GM21423 (cell line): ENCODE measurements around the gene CDK19.

ENCODE experiments used
- ATAC-seq: cut with Tn5 transposase; IDR thresholded peaks from one replicate; pipeline ENCODE4 v1.9.1; 2021; ENCODE audit warnings: mild to moderate bottlenecking, moderate library complexity; ENCODE audit not compliant: unreplicated experiment

The CDK19 gene

DNA sequence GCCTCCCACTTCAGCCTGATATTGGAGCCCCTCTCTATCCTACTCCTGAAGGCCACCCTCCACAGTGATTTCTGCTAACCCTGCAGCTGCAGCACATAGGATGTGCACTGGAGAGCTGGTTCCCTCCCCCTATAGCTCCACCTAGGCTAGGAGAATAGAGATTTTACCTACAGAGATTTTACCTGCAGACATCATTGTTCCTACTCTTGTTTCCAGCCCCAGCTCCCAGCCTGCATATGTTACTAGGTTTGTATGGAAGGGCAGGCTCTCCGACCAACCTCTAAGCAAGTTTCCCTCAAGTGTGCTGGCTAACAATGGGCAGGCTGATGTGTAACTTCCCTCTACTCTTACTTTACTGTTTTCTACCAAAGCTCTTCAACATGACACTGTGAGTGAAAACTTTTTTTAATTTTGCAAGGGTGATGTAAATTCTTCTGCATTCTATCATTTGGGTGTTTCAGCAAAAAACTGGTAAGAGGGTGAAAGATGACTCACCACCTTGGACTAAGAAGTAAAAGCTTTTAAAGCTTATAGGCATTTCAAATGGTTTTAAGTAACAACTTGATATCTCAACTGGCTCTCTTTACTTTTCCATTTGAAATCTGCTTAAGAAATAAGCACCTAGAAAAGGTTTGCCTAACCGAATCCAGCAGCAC, 106.8 kb downstream of the CDK19 start:
- ATAC-seq = no peak

DNA sequence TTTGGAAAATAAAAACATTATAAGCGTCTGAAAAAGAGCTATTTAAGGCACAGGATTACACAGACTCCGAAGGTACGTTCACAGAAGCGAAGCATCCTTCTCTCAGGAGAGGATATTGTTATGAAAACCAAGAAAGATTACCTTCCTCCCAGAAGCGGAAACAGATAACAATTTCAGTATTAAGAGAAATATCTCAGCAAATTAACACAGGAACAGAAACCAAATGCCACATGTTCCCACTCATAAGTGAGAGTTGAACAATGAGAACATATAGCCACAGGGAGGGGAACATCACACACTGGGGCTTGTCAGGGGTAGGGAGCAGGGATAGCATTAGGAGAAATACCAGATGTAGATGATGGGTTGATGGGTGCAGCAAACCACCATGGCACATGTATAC, 109.7 kb downstream of the CDK19 start:
- ATAC-seq = no peak

DNA sequence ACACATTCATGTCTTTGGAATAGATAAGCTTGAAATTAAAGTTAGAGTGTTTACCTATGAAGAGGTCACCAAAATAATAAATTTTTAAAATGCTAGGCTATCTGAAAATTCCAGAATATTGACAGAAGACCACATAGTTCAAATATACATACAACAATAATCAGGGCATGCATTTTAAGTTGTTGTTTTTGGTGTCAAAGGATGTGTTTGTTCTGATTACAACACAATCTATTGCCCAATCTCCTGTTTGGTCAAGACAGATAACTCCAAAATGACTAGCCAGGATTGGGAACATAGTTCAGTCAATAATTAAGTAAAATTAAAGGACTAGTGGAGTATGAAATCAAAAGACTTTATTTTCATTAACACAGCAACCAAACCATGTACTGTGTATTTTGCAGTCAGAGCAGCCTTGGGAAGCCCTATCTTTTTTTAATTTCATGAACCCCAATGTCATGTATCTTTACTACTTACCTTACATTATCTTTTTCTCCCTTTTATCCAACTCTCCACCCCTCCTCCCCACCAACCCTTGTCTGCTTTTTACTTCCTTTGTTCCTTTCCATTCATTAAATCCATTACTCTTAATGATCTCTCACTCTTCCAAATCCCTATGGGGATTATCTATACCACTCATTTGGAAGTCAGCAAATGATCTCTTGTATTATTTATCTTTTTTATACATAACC, 111.2 kb downstream of the CDK19 start:
- no peak for ATAC-seq

DNA sequence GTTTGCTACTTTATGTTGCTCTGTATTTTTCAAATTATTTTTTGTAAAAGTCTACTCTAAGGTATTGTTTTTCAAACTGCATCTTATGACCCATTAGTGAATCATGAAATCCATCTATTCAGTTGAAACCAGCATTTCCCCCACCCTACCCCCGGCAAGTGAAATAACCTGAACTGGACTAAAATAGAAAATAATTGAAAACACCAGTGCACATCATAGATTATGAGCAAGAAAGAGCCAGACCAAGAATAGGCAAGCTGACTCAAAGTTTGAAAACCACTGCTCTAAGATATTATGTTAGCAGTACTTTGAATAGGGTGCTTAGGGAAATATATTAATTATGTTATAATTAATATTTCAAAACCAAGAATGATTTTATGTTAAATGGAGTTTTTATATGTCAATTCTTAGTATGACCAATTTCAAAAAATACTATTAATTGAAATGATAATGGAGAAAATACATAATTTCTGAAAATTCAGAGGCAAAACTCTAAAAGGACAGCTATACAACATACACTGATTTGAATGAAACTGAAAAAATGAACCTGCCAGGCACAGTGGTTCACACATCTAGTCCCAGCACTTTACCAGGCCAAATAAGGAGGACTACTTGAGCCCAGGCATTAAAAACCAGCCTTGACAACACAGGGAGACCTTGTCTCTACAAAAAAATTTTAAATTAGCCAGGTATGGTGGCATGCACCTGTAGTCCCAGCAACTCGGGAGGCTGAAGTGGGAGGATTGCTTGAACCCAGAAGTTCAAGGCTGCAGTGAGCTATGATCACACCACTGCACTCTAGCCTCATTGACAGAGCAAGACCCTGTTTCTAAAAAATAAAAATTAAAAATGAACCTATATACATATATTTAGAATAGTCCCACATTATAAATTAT, 112.0 kb downstream of the CDK19 start:
- ATAC-seq = no peak

DNA sequence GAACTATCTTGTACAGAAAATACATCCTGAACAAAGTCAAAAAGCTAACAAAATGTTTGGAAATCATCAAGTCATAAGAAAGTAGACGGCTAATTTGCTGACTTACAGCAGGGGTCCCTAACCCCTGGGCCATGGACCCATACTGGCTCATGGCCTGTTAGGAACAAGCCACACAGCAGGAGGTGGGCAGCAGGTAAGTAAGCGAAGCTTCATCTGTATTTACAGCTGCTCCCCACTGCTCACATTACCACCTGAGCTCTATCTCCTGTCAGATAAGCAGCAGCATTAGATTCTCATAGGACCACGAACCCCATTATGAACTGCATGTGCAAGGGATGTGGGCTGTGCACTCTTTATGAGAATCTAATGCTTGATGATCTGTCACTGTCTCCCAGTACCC, 115.5 kb downstream of the CDK19 start:
- no peak for ATAC-seq

DNA sequence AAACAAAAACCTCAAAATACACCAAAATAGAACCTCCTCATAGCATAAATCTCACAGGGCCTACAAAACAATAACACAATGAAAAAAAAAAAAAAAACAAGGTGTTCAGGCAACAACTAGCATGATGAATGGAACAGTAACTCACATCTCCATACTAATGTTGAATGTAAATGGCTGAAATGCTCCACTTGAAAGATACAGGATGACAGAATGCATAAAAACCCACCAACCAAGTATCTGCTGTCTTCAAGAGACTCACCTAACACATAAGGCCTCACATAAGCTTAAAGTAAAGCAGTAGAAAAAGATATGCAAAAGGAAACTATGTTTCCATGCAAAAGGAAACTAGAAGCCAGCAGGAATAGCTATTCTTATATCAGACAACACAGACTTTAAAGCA, 121.3 kb downstream of the CDK19 start:
- ATAC-seq = no peak

DNA sequence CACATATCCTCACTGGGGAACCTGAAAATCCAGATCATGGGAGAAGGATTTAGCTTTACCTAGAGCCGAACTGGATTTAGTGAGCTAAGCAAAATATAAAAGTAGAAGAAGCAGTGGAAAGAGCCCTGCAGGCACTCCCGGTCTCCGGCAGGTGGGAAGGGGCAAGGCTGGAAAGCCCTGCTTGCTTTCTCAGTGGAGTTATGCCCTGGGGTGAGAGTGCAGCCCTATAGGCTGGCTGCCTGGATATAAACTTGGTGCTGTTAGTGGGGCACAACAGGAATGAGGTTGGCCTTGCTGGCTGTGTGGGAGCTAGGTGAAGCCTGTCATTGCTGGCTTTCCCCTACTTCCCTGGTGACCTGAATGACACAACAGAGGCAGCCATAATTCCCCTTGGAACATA, 122.0 kb downstream of the CDK19 start:
- no peak for ATAC-seq

DNA sequence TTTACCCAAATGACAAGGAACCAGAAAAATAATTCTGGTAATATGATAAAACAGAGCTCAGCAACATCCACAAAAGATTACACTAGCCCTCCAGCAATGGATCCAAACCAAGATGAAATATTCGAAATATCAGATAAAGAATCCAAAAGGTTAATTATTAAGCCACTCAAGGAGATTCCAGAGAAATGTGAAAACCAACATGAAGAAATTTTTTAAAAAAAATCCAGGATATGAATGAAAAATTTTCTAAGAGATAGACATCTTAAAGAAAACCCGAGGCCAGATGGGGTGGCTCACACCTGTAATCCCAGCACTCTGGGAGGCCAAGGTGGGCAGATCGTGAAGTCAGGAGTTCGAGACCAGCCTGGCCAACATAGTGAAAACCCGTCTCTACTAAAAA, 124.4 kb downstream of the CDK19 start:
- ATAC-seq = no peak

DNA sequence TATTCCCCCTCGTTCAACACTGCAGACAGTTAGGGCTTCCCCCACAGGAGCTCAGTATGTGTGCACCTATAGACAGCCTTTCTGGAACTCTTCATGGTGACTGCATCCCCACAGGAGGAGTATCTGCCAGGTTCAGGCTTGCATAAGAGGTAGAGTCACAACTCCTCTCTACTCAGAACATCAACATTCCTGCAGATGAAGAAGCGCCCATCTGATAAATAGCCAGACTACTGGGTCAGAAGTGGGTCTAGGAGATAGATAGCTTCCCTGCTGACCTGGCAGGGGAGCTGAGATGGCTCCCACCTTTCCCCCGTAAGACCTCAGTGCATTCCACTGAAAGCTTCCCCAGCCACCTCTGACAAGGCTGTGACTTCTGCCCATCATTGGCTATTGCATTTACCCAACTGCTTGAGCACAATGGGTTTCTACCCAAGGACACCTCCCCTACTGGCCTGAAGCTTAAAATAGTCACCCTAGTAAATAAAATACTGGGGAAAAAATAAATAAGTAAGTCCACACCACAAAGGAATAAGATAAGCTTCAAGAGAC, 125.1 kb downstream of the CDK19 start:
- ATAC-seq = no peak

DNA sequence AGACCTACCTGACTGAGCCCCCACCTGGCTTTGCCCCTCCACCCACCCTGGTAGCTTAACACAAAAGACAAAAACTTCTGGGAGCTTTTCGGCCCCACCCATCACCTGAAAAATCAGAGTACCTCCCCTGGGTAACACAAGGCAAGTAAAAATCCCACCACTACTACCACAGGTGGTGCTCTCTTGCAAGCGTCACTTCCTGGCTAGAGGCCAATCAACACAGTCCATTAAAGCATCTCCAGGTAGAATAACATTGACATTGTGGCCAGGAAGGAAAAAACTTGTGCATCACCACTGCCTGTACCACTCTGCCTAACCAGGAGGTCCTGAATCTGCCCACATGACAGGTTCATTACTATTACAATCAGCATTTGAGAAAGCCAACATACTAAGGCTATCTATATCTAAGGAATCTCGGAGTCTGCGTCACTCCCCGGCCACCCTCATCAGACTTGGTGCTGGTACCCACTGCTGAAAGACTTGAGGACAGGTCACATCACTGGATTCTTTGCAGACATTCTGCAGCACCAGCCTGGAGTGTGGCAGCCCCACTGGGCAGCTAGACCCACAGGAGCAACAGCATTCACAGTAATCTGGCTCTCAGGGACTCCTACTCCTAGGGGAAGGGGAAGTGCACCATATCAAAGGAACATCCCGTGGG, 125.9 kb downstream of the CDK19 start:
- ATAC-seq = no peak

DNA sequence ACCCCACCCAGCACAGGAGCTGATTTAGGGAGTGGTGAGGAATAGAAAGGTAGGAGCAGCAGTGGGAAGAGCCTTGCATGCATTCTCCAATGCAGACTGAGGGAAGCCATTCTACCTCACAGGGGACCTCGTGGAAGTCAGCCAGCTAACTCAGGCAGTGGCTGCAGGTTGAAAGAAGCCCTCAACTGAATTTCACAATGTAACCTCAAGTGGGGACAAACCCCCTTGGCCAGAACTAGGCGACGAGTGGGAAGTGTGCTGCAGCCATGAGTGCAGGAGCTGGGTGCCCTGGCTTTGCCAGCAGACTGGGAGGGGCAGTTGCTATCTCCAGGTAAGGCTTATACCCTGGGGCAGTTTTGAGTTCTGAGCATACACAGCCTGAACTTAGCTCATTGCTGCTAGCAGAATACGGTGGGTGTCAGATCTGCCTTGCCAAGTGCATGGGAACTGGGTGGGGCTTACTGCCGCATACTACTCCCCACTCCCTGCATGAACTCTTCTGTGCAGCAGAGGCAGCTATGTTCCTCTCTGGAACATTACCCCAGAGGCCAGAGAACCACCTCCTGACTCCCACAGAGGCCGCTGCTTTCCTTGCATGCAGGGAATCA, 126.5 kb downstream of the CDK19 start:
- ATAC-seq = no peak

DNA sequence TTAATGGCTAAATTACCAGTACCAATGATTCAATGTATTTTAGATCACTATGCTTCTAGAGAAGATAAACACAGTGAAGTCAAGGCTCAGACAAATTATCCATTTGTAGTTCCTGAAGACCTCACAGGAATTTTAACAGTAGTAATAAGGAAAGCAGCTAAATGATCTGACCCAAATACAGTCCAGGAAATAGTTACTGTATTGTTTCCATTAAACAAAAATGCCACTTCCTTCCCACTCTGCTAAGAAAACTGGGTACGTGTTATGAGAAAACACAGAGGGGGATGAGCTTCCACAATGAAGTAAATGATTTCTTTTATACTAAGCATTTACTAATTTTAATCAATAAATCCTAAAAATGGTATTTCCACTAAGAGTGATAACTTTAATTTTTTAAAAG, 127.9 kb downstream of the CDK19 start:
- ATAC-seq = no peak

DNA sequence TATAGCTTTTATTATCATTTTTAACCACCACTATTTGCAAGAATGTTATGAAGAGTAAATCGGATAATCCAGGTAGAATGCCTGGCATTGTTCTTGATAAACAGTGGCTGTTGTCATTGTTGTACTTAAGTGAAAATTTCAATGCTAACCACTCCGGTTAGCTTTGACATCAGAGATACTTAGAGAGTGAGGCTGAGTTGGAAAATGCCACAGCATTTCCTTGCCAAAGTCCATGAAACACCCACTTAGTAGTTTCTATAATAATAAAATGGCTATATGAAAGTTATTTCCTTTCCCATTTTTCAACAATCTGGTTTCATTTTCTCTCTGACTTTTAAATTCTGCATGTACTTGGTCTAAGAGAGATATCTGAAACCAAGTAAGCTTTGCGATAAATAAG, 132.0 kb downstream of the CDK19 start:
- no peak for ATAC-seq

DNA sequence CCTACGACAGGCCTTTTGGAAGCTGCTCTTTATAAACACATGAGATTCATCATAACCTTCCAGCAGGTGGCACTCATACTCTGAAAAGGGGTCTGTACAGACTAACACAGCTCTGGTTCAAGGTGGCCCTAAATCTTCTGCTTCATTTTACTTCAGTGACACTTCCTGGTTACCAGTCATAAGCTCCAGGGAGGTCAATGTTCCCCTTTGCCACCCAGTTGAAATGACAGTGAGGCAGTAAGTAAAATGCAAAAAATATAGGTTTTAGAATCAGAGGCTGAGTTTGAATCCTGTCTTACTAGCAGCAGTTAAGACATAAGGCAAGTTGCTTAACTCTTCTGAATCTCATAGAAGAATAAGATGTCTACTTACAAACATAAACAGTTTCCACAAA, 132.8 kb downstream of the CDK19 start:
- ATAC-seq = peak; percentile 93

DNA sequence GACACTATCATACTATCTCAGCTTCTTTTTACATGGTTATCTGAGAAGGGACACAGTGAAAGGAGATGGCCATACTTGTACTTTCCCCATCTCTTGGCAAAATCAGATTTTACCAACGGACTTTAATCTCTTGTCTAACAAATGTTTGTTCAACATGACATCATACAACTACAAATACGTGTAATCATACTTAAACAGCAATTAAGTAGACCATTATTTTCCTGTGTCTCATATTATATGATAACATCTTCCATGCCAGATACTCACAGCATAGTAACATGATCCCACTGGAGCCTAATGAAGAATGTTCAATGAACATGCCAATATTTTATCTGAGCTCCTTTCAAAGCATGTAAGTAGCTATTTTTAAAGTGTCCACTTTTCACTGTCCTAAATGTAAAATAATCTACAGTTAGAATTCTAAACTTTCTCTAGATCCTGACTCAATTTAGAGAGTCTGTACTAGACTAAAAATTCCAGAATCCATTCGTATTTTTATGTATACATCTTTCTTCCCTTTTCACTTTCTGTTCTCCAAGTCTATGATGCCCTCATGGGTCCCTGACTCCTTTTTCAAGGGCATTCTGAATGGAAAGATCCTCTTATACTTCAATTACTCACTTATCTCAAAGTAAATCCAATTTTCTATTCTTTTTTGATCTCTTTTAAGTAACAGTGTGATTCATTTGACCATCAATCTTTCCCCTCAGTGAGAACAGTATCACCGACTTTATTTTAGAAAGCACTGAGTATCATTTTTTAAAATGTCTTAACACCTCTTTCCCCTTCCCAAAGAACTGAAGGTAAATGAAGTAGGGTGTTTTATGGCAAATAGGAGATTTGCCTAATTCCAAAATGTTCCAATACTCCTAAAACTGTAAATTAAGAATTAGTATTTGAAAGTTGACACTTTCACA, 133.5 kb downstream of the CDK19 start:
- ATAC-seq = peak; percentile 5

DNA sequence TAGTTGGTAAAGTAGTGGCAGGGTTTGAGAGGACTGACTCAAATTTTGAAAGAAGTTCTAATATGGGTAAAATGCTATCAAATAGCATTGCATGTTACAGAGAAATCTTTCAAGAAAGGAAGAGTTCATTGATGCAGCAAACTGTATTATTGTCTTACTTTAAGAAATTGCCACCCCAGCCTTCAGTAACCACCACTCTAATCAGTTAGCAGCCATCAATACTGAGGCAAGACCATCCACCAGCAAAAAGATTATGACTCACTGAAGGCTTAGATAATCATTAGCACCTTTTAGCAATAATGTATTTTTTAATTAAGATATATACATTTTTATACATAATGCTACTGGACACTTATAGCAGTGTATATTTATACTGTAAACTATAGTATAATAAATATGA, 138.9 kb downstream of the CDK19 start:
- ATAC-seq = no peak

DNA sequence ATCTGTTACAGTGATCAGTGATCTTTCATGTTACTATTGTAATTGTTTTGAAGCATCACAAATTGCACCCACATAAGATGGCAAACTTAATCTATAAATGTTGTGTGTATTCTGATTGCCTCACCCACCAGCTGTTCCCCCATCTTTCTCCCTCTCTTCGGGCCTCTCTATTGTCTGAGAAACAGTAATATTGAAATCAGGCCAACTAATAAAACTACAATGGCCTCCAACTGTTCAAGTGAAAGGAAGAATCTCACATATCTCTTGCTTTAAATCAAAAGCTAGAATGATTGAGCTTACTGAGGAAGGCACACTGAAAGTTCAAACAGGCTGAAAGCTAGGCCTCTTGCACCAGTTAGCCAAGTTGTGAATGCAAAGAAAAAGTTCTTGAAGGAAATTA, 141.2 kb downstream of the CDK19 start:
- ATAC-seq = no peak

DNA sequence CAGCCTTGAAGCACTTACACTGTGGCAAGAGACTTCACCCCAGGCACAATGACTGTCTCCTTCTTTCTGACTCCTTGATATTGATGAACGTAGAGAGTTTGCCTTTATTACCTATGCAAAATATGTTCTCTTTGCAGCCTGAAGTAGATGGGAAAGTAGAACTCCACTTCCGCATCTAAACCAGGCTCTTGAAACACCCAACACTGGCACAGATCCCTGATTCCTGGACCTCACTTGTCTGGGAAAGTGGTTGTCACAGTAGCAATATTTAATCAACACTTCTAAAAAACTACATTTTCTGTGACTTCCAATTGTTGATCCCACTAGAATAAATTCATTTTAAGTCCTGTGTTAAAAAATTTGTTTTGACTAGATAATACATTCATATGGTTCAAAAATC, 143.1 kb downstream of the CDK19 start:
- no peak for ATAC-seq

DNA sequence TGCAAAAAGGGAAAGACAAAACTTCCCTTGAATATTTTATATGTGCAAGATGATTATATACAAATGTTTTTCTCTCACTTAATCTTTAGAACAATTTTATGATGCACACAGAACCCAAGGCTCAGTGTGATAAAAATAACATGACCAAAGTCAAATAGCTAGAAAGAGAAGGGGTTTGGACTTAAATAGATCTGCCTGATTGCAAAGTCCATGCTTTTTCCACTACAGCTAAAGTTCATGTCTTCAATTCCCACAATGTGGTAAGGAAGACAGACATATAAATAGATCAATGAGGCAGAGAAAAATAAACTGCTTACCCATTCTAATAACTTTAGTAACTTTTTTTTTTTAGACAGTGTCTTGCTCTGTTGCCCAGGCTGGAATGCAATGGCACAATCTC, 143.8 kb downstream of the CDK19 start:
- ATAC-seq = no peak

DNA sequence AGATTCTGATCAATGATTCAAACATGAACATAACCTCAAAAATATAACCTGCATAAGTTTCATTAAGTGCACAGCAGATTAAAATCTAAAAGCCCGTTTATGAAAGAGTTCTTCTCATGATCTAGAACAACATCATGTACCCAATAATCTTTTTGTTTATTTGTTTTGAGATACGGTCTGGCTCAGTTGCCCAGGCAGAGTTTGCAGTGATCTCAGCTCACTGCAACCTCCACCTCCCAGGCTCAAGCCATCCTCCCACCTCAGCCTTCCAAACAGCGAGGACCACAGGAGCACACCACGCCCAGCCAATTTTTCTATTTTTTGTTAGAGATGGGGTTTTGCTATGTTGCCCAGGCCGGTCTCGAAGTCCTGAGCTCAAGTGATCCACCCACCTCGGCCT, 149.7 kb downstream of the CDK19 start:
- no peak for ATAC-seq
